Breast epithelium (tissue), 3 donors: ENCODE measurements around the gene AOX1.
A peak's percentile ranks its signal among the peaks of the same experiment; 100 is the strongest.

Source experiments
- CTCF ChIP-seq, 3 donors: fragments of 450-650 bp; IDR thresholded peaks; one replicate each; pipeline ENCODE4 v1.5.1; 2016 to 2017; ENCODE audit warnings: antibody characterized with exemption in 3 of 3, mild to moderate bottlenecking in 3 of 3, moderate library complexity in 3 of 3
- POLR2A ChIP-seq: fragments of 450-650 bp; IDR thresholded peaks from one replicate; pipeline ENCODE4 v1.6.1; 2016; ENCODE audit warnings: antibody characterized with exemption, mild to moderate bottlenecking, moderate library complexity
- POLR2AphosphoS5 ChIP-seq, 3 donors: sonication (generic); formaldehyde crosslinking; IDR thresholded peaks; one replicate each; pipeline ENCODE4 v1.6.1; 2017; ENCODE audit warnings: antibody characterized with exemption in 3 of 3

GRCh38 chr2:200619279-200619678 is 33.5 kb downstream of the AOX1 start:
- TF ChIP-seq CTCF (IDR thresholded peaks at IDR 0.05): no peak
- peak in 1 of 3 donors; percentile 9 for TF ChIP-seq POLR2AphosphoS5 (IDR thresholded peaks at IDR 0.05)
- no peak for TF ChIP-seq POLR2A
